NCI-H82 treated with DMSO at 0.1 percent for 48 hours (cell line): Measurements from ENCODE around the gene PNPLA1.

Experiments used
- DNase-seq: peaks from one replicate; lab custom pipeline; 2025; ENCODE audit not compliant: unreplicated experiment; lab: John Stamatoyannopoulos, UW

Gene PNPLA1

DNA sequence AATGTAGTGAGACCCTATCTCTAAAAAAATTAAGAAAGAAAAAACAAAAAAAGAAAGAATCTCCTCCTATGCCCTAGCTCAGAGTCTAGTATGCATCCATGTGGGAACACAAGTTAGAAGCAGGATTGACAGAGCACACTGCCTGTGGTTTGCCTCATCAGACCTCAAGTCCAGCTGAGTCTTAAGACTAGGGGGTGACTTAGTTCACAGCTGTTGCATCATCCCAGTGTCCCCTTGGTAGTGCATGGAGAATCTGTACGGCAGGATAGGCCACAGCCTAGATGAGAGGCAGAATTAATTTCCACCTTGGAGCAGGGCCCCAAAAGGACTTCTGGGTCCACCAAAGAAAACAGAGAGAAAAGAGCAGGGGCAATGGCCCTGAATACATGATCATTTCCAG is 13.7 kb downstream of the PNPLA1 start:
- DNase-seq: no peak

GRCh38 chr6:36284359-36284758 is 14.5 kb downstream of the PNPLA1 start:
- no peak for DNase-seq

GRCh38 chr6:36285187-36285671 is 15.4 kb downstream of the PNPLA1 start:
- DNase-seq: peak; percentile 13

DNA sequence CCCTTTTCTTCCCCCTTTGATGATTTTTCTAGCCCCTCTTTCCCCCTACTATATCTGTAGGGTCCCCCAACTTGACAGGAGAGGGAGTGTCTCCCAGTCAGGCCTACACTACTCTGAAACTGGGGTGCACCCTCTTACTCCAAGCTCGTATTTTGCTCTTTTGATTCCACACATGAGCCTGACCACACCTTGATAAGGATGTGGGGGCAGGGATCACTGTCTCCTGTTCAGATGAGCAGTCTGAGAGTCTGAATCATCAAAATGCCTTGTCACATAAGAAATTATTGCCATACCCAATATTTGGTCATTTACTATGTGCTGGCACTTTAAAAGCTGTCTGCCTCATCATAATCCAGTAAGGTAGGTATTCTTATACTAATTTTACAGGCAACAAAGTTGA is 15.9 kb downstream of the PNPLA1 start:
- DNase-seq: no peak

- DNase-seq: no peak
These were observed 17.0 kb downstream of the PNPLA1 start for GRCh38 chr6:36286858-36287257.

GRCh38 chr6:36289281-36289878 is 19.5 kb downstream of the PNPLA1 start:
- DNase-seq: no peak

DNA sequence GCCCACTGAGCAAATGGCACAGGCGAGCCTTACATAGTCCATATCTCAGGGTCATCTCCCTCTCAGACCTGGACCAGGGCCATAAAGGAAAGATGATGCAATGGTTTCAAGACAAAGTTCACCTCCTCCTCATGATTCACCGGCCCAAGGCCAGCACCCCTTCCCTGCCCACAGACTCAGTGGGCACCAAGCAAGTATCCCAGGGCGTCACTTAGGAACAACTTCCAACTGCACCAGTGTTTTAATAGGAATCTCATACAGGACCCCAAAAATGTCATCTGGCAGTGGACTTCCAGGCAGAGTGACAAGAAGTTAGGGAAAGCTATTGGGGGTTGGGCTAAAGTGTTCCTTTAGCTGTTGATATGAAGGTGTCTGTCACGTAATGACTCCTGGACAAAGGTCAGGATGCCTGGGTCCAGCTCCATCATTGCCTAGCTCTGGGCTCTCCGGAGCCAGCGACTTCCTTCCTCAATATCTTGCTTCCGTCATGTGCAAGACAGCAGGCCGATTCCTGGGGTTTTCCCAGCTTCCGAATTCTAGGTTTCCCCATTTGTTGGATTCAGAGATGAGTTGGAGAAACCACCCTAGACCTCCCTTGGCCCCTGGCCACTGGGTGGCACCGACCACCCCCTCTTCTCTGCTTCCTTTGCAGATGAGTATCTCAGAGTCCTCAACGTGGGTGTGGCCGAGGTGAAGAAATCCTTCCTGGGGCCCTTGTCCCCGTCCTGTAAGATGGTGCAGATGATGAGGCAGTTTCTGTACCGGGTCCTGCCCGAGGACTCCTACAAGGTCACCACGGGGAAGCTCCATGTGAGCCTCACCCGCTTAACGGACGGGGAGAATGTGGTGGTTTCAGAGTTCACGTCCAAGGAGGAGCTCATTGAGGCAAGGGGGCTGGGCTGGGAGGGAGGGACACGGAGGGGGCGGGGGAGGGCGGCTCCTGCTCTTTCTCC is 21.1 kb downstream of the PNPLA1 start:
- DNase-seq: no peak

GRCh38 chr6:36292170-36292569 is 22.3 kb downstream of the PNPLA1 start:
- no peak for DNase-seq

DNA sequence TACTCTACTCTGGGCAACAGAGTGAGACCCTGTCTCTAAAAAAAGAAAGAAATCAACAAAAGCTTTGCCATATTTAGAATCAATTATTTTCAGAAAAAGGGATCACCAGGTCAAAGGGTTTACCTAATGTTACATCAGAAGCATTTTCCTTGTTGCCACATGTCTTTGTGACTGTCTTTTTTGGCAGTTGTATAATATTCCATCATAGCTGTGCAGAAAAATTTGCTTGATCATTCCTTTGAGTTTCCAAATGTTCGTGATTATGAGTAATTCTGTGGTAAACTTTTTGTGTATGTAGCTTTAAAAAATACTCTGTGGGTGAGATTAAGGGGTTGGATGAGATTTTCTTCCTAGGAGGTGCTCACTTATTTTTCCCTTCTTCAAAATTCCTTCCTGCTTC is 26.4 kb downstream of the PNPLA1 start:
- DNase-seq: no peak

GRCh38 chr6:36297051-36297450 is 27.2 kb downstream of the PNPLA1 start:
- DNase-seq: no peak

DNA sequence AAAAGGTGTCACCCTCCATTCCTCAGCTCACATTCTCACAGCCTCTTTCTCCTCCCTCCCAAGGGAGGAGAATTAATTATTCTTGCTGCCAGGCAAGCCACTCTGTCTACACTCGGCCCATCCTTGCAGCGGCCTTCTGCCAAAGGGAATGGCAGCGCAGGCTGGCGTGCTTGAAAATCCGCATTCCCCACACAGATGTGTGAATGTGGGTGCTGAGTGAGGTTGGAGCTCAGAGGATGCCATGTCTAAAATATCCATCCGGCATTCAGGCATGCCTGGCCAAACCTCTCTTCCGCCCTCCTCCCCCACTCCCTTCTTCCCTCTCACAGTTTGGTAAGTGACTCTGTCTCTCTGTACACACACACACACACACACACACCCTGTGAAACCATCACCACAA is 27.7 kb downstream of the PNPLA1 start:
- DNase-seq: no peak

DNA sequence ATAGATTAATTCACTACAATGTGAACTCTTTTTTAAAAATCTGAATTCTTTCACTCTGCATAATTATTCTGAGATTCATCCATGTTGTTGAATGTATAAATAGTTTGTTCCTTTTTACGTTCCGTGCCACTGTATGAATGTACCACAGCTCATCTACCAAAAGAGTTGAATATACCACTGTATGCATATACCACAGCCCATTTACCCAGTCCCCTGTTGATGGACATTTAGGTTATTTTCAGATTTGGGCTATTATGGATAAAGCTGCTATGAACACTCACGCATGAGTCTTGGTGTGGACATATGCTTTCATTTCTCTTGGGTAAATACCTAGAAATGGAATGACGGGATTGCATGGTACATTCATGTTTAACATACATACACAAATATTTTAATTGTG is 28.2 kb downstream of the PNPLA1 start:
- no peak for DNase-seq

- no peak for DNase-seq
These were observed 31.3 kb downstream of the PNPLA1 start for GRCh38 chr6:36301085-36301658.

GRCh38 chr6:36301781-36302180 is 31.9 kb downstream of the PNPLA1 start:
- no peak for DNase-seq

DNA sequence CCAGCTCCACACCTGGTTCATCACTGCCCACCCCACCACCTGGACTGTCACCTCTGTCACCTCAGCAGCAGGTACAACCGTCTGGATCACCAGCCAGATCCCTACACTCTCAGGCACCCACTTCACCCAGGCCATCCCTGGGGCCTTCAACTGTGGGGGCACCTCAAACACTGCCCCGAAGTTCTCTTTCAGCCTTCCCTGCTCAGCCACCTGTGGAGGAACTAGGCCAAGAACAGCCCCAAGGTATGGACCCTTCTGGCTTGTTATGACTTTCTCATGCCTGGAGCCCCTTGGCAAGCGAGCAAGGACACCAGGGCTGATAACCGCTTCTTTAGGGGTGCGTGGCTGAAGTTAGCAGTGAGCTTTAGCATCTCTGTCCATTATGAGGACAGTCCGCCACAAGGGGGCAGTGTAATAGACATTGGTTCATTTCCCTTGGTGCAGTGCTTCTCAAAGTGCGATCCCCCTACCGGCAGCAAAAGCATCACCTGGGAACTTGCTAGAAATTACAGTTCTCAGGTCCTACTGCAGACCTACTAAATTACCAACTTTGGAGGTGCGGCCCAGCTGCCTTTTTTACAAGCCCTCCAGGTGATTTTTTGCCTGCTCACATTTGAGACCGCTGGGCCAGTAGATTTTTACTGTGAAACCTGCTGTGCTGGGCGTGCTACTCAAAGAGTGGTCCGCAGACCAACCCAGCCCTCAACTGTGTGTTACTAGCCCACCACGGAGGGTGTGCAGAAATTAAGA is 32.5 kb downstream of the PNPLA1 start:
- DNase-seq: peak; percentile 64

DNA sequence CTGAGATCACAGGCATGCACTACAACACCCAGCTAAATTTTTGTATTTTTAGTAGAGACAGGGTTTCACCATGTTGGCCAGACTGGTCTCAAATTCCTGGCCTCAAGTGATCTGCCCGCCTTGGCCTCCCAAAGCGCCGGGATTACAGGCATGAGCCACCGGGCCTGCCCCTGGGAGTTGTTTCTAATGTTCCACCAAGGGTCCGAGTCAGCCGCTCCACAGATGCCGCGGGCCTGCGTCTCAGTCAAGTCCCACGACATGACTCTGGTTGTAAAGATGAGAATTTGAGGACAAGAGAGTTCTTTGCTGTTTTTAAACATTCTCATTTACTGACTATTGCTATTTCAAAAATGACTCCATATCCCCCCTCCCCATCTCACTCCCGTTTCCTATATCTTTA is 36.0 kb downstream of the PNPLA1 start:
- DNase-seq: no peak

DNA sequence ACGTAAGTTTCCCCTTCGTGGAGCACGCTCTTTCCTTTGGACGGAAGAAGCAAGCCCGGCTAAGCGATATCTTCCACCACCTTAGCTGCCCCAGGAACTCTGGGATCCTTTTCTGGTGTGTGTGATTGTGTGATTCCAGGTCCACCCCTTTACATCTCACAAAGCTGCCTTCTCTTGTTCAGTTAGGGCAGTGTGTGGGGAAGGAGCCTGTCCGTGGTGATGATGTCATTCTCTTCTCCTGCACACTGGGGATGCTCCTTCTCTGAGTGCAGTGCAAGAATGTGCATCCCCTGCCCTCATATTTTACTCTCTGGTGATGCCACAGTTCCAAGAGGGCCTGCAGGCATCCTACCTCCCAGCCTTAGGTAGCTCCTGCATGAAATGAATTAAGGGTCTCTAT is 36.5 kb downstream of the PNPLA1 start:
- DNase-seq: no peak

DNA sequence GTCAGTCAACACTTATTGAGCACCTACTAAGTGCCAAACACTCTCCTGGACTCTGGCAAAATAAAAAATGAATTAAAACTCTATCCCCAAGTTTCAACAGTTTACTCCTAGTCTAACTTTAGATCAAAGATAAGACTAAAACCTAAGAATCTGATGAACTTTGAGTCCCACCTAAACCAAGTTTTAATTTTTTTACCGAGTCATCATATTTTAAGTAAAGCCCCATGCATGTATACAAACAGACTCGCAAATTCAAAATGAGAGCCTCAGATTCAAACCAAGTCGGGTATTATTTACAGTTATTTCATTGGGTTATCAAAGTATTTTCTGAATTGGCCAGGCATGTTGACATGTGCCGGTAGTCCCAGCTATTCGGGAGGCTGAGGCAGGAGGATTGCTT is 38.7 kb downstream of the PNPLA1 start:
- DNase-seq: no peak

DNA sequence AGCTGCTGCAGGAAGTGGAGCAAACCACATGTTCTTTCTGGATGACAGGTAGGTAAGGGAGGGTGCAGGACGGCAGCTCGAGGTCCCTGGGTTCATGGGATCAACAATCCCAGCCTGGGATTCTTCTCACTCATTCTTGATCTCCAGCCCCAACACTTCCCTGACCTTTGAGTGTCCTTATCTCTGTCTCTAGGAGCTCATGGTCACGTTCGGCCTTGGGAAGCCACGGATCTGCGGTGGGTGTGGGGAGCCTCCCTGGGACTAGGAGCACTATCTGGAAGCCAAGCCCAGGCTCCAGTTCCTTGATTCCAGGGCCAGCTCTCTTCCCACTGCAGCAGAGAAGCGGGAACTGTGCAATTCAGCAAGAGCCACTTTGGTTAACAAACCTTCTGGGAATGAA is 39.3 kb downstream of the PNPLA1 start:
- no peak for DNase-seq

- no peak for DNase-seq
These were observed 40.0 kb downstream of the PNPLA1 start for GRCh38 chr6:36309900-36310299.
